Measurements from ENCODE around the gene TAL1. TPM values are rescaled to one million over a fixed set of nuclear protein-coding genes. Genes with fewer than 3 reads are reported as not detected.
"Not testable (repeated sequence)": the region's sequence is repeated elsewhere in the genome, so short reads cannot be mapped to it uniquely, and the experiment has no call there.

TAL1 gene
- polyA plus RNA-seq (ENCODE audit: insufficient read length in 10 of 10) = 1 to 10 TPM; 2.6 to 5.0 (median 3.7) TPM
- long read RNA-seq, donor 1 = 0 reads
- long read RNA-seq, donor 2 = 0 reads
- long read RNA-seq, donor 3 = 0 reads
- long read RNA-seq, donor 4, partial matches to known transcripts = 0 of 2 reads
- long read RNA-seq, donor 4, other reads (novel, unspliced or antisense) = 0 of 2 reads
- long read RNA-seq, donor 5, partial matches to known transcripts = 0 of 1 reads
- long read RNA-seq, donor 5, other reads (novel, unspliced or antisense) = 0 of 1 reads
- long read RNA-seq, donor 6, full-length matches to known transcripts = 1 of 1 reads
- long read RNA-seq, donor 6, partial matches to known transcripts = 0 of 1 reads
- long read RNA-seq, donor 6, other reads (novel, unspliced or antisense) = 0 of 1 reads
- long read RNA-seq, donor 7 = 0 reads
- long read RNA-seq, donor 8, full-length matches to known transcripts = 1 of 1 reads
- long read RNA-seq, donor 8, partial matches to known transcripts = 0 of 1 reads
- long read RNA-seq, donor 8, other reads (novel, unspliced or antisense) = 0 of 1 reads
- long read RNA-seq, donor 9 = 0 reads

DNA sequence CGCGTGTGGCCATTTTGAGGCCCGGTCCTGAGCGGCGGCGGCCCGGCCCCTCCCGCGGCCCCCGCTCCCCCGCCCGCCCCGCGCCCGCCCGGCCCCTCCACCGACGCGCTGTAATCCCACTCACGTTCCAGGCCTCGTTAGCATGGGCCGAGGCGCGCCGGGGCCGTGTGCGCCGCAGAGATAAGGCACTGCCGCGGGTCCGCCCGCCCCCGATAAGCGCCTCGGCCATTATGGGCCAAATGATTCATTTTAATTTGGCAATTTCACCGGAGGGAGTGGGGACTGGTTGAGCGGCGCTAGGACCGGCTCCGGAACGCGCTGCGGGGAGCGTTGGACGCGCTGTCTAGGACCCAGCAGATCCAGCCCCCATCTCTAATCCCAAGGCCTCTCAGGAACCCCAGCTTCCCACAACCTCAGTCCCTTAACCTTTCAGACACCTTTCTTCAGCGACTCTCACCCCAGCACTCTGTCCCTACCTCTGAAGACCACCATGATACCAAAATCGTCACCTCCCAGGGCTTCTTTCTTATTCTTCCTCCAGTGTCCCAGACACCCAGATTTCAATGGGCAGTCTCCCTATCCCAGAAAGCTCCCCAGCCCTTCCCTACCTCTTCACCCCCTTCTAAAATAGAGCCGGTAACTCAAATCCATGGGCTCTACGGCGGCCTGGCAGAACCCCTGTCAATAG, at the start of gene TAL1:
TSS of gene TAL1 (minus strand) at position 39 of the 688 bp plus-strand sequence. CDS start 6,337 bp downstream, outside the sequence.
- peak in 1 of 3 donors; percentile 62 for DNase-seq

DNA sequence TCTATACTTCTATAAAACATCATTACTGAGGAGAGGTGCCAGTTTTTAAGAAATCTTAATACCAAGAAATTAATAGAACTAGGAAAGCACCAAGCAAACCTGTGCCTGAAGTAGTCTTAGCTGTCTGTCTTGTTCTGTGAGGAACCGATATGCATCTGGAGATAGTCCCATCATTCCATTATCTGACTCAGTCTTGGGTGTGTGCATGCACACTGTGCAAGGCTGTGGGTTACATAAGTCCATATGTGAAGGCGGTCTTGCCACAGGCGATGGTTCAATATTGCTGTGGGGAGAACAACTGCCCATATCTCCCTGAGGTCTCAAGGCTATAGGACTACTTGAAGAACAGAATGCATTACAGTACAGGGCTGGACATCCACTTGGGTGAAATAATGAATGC, 48.1 kb upstream of the TAL1 start:
- DNase-seq = no peak

DNA sequence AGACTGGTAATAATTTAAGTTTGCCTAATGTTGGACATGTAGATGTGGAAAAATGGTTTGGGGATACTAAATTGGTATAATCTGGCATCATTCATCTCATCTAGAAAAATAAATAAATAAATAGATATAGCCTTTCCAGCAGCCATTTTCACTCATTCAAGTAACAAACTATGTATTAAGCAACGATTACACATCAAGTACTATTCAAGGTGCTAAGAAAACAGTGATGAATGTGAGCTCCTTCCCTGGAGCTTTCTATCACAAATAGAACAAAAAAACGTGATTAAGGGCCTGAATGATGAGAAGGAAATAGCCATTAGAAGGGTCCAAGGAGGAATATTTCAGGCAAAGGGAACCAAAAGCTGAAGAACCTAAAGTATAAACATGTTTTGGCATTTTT, 44.8 kb upstream of the TAL1 start:
- DNase-seq = no peak

DNA sequence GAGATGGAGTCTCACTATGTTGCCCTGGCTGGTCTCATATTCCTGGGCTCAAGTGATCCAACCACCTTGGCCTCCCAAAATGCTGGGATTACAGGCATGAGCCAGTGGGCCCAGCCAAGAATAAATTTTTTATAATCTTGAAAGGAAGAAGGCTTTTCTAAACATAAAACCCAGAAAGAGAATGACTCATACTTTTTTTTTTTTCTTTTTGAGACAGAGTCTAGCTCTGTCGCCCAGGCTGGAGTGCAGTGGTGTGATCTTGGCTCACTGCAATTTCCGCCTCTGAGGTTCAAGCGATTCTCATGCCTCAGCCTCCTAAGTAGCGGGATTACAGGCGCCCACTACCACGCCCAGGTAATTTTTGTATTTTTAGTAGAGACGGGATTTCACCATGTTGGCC, 43.8 kb upstream of the TAL1 start:
- DNase-seq = not testable (repeated sequence)

DNA sequence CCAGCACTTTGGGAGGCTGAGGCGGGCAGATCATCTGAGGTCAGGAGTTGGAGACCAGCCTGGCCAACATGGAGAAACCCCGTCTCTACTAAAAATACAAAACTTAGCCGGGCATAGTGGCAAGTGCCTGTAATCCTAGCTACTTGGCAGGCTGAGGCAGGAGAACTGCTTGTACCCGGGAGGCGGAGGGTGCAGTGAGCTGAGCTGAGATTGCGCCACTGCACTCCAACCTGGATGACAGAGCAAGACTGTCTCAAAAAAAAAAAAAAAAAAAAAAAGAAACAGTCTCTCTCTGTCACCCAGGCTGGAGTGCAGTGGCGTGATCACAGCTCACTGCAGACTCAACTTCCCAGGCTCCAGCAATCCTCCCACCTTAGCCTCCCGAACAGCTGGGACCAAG, 33.5 kb upstream of the TAL1 start:
- DNase-seq = not testable (repeated sequence)

DNA sequence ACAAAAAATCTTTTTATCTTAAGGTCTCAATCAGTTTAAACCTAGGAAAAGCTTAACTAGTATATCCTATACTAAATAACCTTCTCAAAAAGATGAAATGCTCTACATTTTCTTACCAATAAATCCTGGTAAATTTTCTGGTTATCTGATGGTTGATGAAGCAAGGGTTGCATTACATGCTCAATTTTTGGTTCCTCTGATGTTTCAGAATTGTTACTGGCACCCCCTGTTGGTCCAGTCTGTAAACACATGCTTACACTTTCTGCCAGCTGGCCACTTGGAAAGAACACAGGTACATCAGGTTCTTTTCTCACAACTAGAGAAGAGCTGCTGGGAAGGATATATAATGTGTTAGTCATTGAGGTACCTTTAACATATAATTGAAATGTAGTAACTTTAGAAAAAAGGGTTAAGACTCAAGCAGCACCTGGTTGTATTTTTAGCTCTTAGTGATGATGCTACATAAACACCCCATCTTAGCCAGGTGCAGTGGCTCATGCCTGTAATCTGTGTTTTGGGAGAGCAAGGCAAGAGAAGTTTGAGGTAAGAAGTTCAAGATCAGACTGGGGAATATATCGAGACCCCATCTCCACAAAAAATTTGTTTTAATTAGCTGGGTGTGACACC, 30.9 kb upstream of the TAL1 start:
- peak; percentile 10 to 28 (median 16) for DNase-seq

DNA sequence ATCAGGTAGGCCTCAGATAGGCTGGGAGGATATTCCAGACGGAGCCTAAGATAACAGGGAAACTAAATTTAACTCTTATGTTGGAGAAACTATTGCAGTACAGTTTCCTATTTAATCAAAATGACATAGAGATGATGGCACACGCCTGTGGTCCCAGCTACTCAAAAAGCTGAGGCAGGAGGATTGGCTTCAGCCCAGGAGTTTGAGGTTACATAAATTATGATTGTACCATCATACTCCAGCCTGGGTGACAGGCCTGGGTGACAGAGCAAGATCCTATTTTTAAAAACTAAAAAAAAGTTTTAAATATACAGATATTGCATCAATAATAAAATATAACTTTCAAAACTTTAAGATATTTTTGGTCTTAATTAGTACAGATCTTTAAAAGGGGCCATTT, 25.2 kb upstream of the TAL1 start:
- DNase-seq = no peak

DNA sequence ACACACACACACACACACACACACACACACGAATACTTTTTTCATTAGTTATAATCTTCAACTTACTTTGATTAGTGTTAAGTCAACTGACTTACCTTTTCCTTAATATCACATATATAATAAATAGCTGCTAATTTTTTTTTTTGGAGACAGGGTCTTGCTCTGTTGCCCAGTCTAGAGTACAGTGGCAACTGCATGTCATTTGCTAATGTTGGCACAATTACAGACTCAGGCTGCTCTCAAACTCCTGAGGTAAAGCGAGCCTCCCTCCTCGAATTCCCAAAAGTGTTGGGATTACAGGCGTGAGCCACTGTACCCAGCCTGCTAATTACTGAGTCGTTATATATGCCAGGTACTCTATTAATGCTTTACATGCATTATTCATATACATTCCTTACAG, 20.8 kb upstream of the TAL1 start:
- DNase-seq = no peak

DNA sequence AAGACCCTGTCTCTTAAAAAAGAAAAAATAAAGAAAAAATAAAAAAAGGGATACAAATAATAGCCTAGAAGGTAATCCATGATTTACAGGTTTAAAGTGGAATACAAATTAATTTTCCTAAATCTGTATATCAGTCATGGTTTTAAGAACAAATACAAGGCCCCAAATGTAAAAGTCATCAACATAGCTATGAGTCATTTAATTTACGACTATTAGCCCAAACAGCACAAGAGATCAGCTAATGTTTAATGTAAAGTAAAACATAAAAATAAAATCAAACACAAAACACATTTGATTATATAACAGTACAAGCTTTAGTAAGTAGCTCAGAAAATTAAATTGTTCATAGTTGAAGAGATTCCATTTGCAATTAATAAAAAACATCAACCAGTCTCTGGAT, 20.3 kb upstream of the TAL1 start:
- DNase-seq = no peak

DNA sequence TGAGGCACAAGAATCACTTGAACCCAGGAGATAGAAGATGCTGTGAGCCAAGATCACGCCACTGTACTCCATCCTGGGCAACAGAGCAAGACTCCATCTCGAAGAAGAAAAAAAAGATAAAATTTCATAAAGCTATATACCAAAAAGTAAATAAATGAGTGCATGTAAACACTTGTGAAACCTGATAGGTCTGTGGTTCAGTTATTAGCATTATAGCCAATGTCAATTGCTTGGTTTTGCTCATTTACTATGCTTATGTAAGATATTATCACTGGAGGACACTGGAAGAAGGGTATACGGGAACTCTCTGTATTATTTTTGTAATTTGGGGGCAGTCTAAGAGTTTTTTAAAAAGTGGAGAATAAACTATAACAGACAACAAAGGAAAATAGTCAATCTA, 17.7 kb upstream of the TAL1 start:
- DNase-seq = no peak

DNA sequence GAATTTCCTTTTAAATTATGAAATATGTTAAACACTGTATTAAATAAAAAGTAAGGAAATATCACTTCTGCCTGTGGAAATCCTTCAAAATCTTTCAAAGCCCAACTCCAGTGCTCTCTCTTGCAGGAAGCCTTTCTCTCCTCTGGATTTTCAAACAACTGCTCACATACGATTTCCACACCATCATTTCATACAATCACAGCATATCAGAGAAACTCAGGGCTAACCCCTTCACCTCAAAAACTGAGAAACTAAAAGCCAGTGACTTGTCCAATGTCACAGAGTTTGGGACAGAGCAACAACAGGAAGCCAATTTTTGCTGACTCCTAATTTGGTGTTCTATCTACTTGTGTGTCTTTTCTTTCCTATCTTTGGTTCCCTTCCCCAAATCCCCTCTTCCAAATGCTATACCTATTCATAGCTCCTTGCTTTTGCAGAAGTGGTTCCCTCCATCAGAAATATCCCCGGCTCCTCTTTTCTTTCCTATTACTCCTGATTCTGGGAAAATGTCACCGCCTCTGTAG, 12.4 kb upstream of the TAL1 start:
- no peak for DNase-seq

DNA sequence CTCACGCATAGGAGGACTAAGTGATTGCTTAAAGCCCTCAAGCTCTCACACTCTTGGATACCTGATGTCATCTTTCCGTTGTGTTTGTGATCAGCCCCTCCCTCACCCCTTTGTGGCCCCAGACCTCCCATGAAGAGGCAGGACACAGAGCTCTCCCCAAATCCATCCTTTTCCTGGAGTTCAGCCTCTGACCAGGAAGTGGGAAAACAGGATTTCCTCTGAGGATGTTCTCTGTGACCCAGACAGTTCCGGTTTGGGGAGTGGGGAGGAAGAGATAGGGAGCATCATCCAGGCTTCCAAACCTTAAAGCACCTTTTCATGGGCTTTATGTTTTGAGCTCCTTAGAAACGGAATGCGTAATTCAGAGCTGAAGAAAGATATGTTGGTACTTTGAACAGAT, 11.9 kb upstream of the TAL1 start:
- no peak for DNase-seq

DNA sequence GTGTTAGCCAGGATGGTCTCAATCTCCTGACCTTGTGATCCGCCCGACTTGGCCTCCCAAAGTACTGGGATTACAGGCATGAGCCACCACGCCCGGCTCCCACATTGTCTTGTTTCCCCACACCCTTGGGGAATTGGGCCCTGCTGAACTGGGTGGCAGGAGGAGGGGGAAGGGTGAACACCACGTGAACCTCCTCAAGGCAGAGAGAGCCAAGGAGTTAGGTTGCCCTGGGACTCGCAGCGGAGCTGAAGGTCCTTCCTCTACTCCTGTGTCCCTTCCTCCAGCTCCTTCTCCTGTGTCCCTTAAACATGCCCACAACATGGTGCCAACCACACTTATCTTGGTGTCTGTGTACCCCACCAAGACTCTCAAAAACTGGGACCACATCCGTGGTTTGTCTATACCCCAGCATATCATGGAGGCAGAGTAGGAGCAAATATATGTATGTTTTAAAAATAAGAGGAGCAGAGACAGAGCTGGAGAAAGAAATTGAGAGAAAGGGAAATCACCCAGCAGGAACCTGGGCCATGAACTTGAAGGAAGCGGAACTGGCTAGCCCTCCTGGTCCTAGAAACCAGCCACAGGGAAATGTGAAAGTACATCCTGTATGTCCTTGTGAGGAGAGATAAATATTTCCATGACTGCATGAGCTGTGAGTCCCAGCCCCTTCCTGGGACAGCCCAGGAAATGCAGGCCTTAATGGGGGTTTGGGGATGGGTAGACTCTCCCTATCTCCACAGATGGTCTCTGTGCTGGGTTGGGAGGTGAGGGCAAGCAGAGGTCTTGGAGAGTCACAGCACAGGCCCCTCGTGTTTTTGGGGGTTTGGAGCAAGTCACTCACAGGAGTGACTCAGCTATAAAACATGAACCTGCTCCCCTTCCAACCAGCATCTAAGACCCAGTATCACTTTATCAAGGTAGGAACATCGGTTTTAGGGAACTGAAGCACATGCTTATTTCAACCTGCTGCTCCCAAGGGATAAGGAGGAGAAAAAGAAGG, 9.4 kb upstream of the TAL1 start:
- DNase-seq = no peak

DNA sequence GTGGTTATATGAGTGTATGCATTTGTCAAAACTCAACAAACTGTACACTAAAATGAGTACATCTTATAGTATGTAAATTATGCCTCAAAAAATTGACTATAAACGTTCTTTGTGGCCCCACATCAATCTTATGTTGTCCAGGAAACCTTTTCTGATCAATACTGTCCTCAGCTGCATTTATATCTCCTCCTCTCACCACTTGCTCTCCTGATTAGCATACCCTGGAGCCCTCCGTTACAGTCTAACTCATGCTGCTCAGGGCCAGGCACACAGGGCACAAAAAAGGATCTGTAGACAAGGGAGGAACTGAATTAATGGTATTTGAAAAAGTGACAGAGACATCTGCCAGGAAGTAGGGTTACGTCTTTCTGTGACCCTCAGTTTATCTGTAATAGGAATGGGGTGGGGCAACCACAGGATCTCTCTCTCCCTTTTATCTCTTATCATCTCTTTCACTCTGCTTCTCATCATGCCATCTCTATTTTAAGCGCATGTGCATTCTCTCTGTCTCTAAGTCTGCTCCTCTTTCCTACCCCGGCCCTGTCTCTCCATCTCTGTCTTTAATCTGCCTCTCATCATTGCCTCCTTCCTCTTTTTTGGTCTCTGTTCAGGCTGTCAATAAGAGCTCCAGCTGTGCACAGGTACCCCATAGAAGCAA, 7.0 kb upstream of the TAL1 start:
- DNase-seq = no peak

DNA sequence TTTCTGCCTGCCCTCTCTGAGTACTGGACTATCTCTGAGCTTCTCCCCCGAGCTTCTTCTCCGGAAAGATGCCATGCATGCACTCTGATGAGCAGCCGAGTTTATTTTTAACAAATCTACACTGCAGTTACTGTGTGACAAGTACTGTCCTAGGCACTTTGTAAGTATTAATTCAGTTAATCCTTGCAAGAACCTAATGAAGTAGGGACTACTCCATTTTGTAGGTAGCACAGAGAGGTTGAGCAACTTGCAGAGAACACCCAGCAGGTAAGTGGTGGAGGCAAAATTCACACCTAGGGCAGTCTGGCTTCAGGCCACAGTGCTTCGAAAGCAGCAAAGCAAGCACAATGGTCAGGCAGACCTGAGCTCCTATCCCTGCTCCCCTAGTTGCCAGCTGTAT, 3.8 kb upstream of the TAL1 start:
- no peak for DNase-seq

DNA sequence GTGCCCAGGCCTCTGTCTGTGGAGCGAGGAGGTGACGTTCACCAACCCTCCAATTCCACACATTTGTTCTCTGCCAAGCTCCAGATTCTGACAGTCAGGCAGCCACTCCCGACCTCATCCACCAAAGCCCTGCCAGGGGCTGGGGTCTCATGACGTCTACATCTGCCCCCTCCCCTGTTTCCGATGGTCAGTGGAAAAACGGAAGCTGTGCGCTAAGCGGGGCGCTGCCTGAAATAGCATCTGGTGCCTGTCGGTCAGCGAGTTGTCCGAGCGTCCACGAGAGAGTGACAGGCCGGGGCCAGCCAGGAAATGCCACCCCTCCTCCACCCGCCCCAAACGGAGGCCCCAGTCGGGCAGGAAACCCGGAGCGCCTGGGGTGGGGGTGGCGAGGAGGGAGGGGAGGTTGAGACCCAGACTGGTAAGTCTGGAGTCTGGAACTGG, 3.2 kb upstream of the TAL1 start:
- peak in 1 of 3 donors; percentile 50 for DNase-seq

DNA sequence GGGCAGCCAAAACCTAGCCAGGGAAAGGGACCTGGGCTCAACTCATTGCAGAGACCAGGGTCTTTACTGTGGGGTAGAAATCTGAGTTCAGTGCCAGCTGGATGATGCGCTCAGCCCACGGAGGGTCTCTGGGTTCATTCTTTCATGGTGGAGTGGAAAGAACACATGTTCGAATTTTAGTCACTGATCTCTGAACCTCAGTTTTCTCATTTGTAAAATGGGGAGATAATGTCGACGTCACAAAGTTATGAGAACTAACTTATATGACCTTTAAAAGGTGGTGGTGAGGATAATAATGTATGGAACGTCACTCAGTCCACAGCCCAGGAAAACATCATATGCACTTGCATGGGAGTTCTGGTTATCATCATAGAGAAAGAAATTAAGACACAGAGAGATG, 1.2 kb upstream of the TAL1 start:
- DNase-seq = no peak

DNA sequence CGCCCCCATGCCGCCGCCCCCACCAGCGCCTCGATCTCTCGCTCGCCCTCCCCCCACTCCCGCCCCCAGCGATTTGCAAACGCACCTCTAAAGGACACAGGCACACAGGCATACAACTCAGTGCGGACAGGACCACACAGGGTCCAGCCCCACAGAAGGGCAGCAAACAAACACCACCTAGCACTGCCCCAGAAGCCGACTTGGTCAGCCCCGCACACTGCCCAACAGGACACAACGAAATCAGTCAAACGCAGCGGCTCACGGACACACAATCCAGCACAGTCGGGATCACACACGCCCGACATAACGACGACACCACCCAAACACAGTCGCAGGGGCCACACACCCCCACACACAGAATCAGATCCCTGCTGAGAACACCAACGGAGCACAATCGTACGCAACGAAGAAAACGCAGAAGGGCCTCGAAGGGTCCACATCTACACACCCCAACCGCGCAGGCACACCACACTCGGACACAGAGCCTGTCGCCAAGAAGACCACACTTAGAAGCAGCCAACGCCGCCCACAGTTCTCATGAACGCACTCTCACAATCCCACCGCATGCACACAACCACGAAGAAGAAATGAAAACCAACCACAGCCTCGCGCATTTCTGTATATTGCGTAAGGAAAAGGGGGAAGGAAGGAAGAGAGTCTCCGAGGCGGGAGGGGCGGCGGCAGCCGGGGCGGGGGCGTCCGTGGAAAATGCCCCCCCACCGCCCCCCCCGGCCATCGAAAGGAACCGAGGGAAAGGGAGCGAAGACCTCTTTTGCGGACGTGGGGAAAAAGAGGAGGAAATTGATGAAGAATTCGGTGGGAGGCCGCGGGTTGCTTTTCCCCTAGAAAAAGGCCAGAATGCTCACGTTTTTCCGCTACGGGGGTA, 481 bp downstream of the TAL1 start:
- DNase-seq = peak; percentile 30 to 90 (median 56)

DNA sequence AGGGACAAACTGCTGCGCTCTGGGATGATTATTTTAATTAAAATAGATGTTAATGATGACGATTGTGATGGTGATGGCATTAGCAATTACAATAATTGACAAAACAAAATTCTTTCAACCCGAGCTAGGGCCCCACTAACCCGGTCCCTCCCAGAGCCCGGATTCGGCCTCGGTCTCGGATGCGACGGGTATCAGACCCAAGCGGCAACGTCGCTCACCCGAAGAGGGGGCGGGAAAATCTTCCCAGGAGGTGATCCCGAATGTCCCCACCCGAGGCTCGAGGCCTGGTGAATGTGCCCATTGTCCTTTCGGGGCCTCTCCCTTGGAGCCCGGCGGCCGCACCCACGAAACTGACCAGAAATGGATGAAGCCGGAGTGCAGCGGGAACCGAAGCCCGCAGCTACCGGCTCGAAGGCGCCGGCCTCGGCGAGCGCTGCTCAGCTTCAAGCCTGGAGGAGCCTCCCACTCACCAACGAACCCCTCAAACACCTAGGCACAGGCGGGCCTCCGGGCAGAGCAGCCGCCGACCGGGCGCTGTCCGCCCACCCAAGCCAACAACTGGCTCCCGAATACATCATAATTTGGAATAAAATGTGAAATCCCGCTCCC, 1.2 kb downstream of the TAL1 start:
- DNase-seq = peak in 1 of 3 donors; percentile 77

All from muscle of back (tissue), 13 donors.